Endothelial cell of umbilical vein (primary cell): ENCODE results near the gene BMPR1B. TPM values are rescaled to one million over a fixed set of nuclear protein-coding genes. Genes with fewer than 3 reads are reported as not detected.

Experiments used
- BruUV-seq: library from RNA; stranded (reverse); fragments of 400-500 nt; replicated peaks from 2 replicates; lab custom pipeline; 2021; lab: Mats Ljungman, UMichigan
- CTCF ChIA-PET: fragments of 300-600, 350-600 bp; sonication (Branson Sonifier 250); formaldehyde crosslinking; loops from one replicate; lab custom pipeline; 2021; ENCODE audit warnings: antibody characterized with exemption, inconsistent platforms; lab: Charles Lee
- POLR2A ChIA-PET: fragments of 300-600, 350-600 bp; sonication (Branson Sonifier 250); formaldehyde crosslinking; loops from one replicate; lab custom pipeline; 2021; ENCODE audit warnings: antibody characterized with exemption, inconsistent platforms; lab: Charles Lee
- DNase-seq: peaks from one replicate; pipeline ENCODE4 v3.0.0-alpha.2; 2011; ENCODE audit warnings: low read depth, low spot score
- FAIRE-seq: peaks from 2 replicates; lab custom pipeline; 2011; peaks lifted over from hg19 to GRCh38; lab: Jason Lieb, UNC
- H2AFZ ChIP-seq: 2 replicates; pipeline ENCODE4 v1.6.0; 2012; ENCODE audit warnings: low read depth, low read length, control low read depth, inconsistent platforms
- H3K27ac ChIP-seq: 2 replicates; pipeline ENCODE4 v1.5.1; 2011; ENCODE audit warnings: low read depth, mild to moderate bottlenecking, control low read depth, low read length, moderate library complexity; ENCODE audit not compliant: insufficient read depth
- H3K27me3 ChIP-seq, 2 experiments: 2 replicates each; pipeline versions ENCODE4 v1.6.0 to v1.6.1; 2011; ENCODE audit warnings: low read length in 2 of 2, mixed read lengths in 1 of 2; ENCODE audit not compliant: control insufficient read depth in 2 of 2, insufficient read depth in 2 of 2
- H3K36me3 ChIP-seq, 2 experiments: 2 replicates in 1 of 2; 3 replicates in 1 of 2; pipeline ENCODE4 v1.5.1; 2011; ENCODE audit warnings: low read length in 2 of 2, mild to moderate bottlenecking in 1 of 2, moderate library complexity in 1 of 2; ENCODE audit not compliant: control insufficient read depth in 2 of 2, insufficient read depth in 2 of 2; ENCODE audit errors: extremely low read depth in 1 of 2
- H3K4me1 ChIP-seq: 3 replicates; pipeline ENCODE4 v1.5.1; 2011; ENCODE audit warnings: mild to moderate bottlenecking, low read length; ENCODE audit not compliant: control insufficient read depth, insufficient read depth; ENCODE audit errors: extremely low read depth
- H3K4me2 ChIP-seq: 2 replicates; pipeline ENCODE4 v1.6.1; 2011; ENCODE audit warnings: low read length, control low read depth, mixed read lengths; ENCODE audit not compliant: insufficient read depth
- H3K4me3 ChIP-seq, 3 experiments: fragments of 200-600 bp in 1 of 3; sonication (generic), shearing (Covaris generic) in 1 of 3; replicated peaks in 1 of 3; 2 replicates each; pipeline ENCODE4 v1.5.1; 2011 to 2016; ENCODE audit warnings: control low read depth in 3 of 3, low read length in 3 of 3, mild to moderate bottlenecking in 2 of 3, inconsistent platforms in 1 of 3, low read depth in 1 of 3, moderate library complexity in 1 of 3; ENCODE audit not compliant: insufficient read depth in 1 of 3
- H3K79me2 ChIP-seq: 2 replicates; pipeline ENCODE4 v1.6.0; 2012; ENCODE audit warnings: low read length, inconsistent platforms; ENCODE audit not compliant: control insufficient read depth, insufficient read depth
- H3K9ac ChIP-seq: replicated peaks from 2 replicates; pipeline ENCODE3; 2011; ENCODE audit warnings: low read length, control low read depth; ENCODE audit not compliant: insufficient read depth; ENCODE audit errors: extremely low read depth
- H3K9me1 ChIP-seq: replicated peaks from 3 replicates; pipeline ENCODE4 v1.6.0; 2011; ENCODE audit warnings: mild to moderate bottlenecking, low read length; ENCODE audit not compliant: control insufficient read depth, insufficient read depth; ENCODE audit errors: extremely low read depth
- H3K9me3 ChIP-seq: replicated peaks from 2 replicates; pipeline ENCODE4 v1.5.1; 2012; ENCODE audit warnings: low read length, inconsistent platforms; ENCODE audit not compliant: control insufficient read depth, insufficient read depth
- H4K20me1 ChIP-seq: replicated peaks from 2 replicates; pipeline ENCODE3; 2011; ENCODE audit warnings: mild to moderate bottlenecking, low read length; ENCODE audit not compliant: control insufficient read depth, insufficient read depth; ENCODE audit errors: extremely low read depth
- EZH2 ChIP-seq: IDR thresholded peaks from 2 replicates; pipeline ENCODE4 v1.6.1; 2012; ENCODE audit warnings: borderline replicate concordance, low read depth, mild to moderate bottlenecking, moderate library complexity, low read length, inconsistent platforms; ENCODE audit not compliant: severe bottlenecking
- FOS ChIP-seq: IDR thresholded peaks from 2 replicates; pipeline ENCODE4 v1.6.1; 2011; ENCODE audit warnings: mild to moderate bottlenecking, low read length, moderate library complexity, borderline replicate concordance; ENCODE audit not compliant: insufficient read depth
- GATA2 ChIP-seq: IDR thresholded peaks from 2 replicates; pipeline ENCODE4 v1.7.0; 2011; ENCODE audit warnings: low read depth, mild to moderate bottlenecking, moderate library complexity, mixed read lengths, low read length; ENCODE audit not compliant: insufficient read length, insufficient read depth
- JUN ChIP-seq: IDR thresholded peaks from 2 replicates; pipeline ENCODE4 v1.6.1; 2011; ENCODE audit warnings: borderline replicate concordance, low read depth; ENCODE audit not compliant: insufficient read length, insufficient read depth
- MYC ChIP-seq: IDR thresholded peaks from one replicate; pipeline ENCODE4 v1.6.1; 2011; ENCODE audit warnings: mild to moderate bottlenecking, low read depth, low read length
- POLR2A ChIP-seq: IDR thresholded peaks from 2 replicates; pipeline ENCODE4 v1.6.1; 2012; ENCODE audit warnings: low read depth, mild to moderate bottlenecking, control low read depth, low read length
- POLR2AphosphoS5 ChIP-seq: IDR thresholded peaks from 2 replicates; pipeline ENCODE4 v1.6.1; 2012; ENCODE audit warnings: low read depth, mild to moderate bottlenecking, control low read depth, low read length, moderate library complexity; ENCODE audit not compliant: insufficient read depth
- dilution Hi-C: fragments of 300-500 bp; cut with MboI; formaldehyde crosslinking; loops from one replicate; pipeline ENCODE4 v1.15.0; 2019; ENCODE audit warnings: low sequenced_read_pairs; ENCODE audit not compliant: extremely low pct_ligation_motif_present
- intact Hi-C: fragments of 100-400 bp; cut with micrococcal nuclease; formaldehyde crosslinking; loops from one replicate; pipeline ENCODE4 v1.10.0; 2022
- polyA plus RNA-seq, 4 experiments: library from polyadenylated mRNA; depleted of rRNA in 3 of 4; stranded (reverse) in 3 of 4; unstranded in 1 of 4; fragments of >200 nt; gene quantifications; 2 replicates each; pipeline versions ENCODE4 v1.2.1 to v1.2.3, GENCODE V29; 2011 to 2012; ENCODE audit warnings: missing spikeins in 1 of 4
- total RNA-seq: library from RNA; stranded (reverse); gene quantifications from 2 replicates; pipeline ENCODE4 v1.2.3, GENCODE V29; 2021
- TF ChIP-seq, protein P1 (sequence below): IDR thresholded peaks from 2 replicates; pipeline ENCODE4 v1.6.1; 2011; ENCODE audit not compliant: insufficient read depth, insufficient read length
- TF ChIP-seq, protein P2 (sequence below), 2 donors: IDR thresholded peaks; 1 replicate in 1 of 2; 2 replicates in 1 of 2; pipeline ENCODE4 v1.5.1; 2011; ENCODE audit warnings: low read length in 2 of 2, mild to moderate bottlenecking in 2 of 2, moderate library complexity in 2 of 2, control low read depth in 1 of 2, inconsistent platforms in 1 of 2, low read depth in 1 of 2; ENCODE audit not compliant: insufficient read depth in 1 of 2; ENCODE audit errors: extremely low read depth in 1 of 2

The BMPR1B gene
- total and polyA plus RNA-seq, 2 donors (not counting 3 experiments of a cell fraction or from before 2014, with no cell fraction given): 0.28 to 2.1 TPM

DNA sequence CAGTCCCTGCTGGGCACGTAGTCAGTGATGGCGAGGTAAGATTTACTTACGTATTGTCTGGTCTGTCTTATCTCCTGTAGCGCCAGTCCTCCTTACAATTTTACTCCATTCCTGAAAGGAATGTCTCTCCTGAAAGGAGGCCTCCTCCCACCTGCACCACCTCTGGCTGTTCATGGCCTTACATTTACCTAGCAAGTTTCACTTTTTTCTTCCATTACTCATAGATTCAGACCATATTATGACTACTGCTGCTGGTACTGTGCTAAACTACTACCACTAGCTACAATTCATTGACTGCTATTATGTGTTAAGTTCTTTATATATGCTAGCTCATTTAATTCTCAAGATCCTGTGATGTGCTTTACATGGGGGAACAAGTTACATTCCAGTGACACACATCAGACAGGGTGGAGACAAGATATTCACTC lies 189.9 kb downstream of the BMPR1B start:
- Histone ChIP-seq H3K4me1 (no peaks in the 10 kb centered on the region), H3K79me2 (no peaks in the 10 kb centered on the region), H3K4me3 (no peak overlapping the region), H3K36me3 (no peaks in the 10 kb centered on the region), H3K9me3 (no peaks in the 10 kb centered on the region), H4K20me1 (no peaks in the 10 kb centered on the region), H3K4me2 (no peak overlapping the region), H3K27ac (no peak overlapping the region), H3K9me1 (no peaks in the 10 kb centered on the region), H3K27me3 (no peaks in the 10 kb centered on the region), H3K9ac (no peak overlapping the region), H2AFZ (no peak overlapping the region)
- BruUV-seq: no TSS peak
- no peak for DNase-seq
- dilution Hi-C loops (no loop called here), intact Hi-C loops (no loop called here)
- FAIRE-seq: no peak
- ChIA-PET CTCF (no interaction called here), POLR2A (no interaction called here)
- TF ChIP-seq GATA2 (no peak), JUN (no peak), POLR2A (no peak), FOS (no peak), MYC (no peak), POLR2AphosphoS5 (no peak), EZH2 (no peak)
- TF ChIP-seq, protein P1, sequence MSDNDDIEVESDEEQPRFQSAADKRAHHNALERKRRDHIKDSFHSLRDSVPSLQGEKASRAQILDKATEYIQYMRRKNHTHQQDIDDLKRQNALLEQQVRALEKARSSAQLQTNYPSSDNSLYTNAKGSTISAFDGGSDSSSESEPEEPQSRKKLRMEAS: no peak
- TF ChIP-seq, protein P2, sequence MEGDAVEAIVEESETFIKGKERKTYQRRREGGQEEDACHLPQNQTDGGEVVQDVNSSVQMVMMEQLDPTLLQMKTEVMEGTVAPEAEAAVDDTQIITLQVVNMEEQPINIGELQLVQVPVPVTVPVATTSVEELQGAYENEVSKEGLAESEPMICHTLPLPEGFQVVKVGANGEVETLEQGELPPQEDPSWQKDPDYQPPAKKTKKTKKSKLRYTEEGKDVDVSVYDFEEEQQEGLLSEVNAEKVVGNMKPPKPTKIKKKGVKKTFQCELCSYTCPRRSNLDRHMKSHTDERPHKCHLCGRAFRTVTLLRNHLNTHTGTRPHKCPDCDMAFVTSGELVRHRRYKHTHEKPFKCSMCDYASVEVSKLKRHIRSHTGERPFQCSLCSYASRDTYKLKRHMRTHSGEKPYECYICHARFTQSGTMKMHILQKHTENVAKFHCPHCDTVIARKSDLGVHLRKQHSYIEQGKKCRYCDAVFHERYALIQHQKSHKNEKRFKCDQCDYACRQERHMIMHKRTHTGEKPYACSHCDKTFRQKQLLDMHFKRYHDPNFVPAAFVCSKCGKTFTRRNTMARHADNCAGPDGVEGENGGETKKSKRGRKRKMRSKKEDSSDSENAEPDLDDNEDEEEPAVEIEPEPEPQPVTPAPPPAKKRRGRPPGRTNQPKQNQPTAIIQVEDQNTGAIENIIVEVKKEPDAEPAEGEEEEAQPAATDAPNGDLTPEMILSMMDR (IDR thresholded peaks at IDR 0.05; ENCODE audit: extremely low read depth in 1 of 2, insufficient read depth in 1 of 2, low read depth in 1 of 2, low read length in 2 of 2): no peak
